ENCODE results near the gene ELK3. TPM values are rescaled to one million over a fixed set of nuclear protein-coding genes. Genes with fewer than 3 reads are reported as not detected.

Gene ELK3
- total and polyA plus RNA-seq, 2 of the 8 experiments (the other 6 are each of a cell fraction or from before 2014, with no cell fraction given): 3.5 to 14.3 TPM

- TF ChIP-seq JUND (IDR thresholded peaks at IDR 0.05; ENCODE audit: low read length) (no peak), SIRT6 (IDR thresholded peaks at IDR 0.05; ENCODE audit: low read length) (no peak), RXRA (IDR thresholded peaks at IDR 0.05; ENCODE audit: insufficient read depth, low read depth, low read length) (no peak), CREB1 (IDR thresholded peaks at IDR 0.05) (no peak), HDAC6 (IDR thresholded peaks at IDR 0.05; ENCODE audit: low read depth, low read length) (no peak), NRF1 (IDR thresholded peaks at IDR 0.05; ENCODE audit: low read depth, low read length) (no peak), SIX5 (IDR thresholded peaks at IDR 0.05; ENCODE audit: low read depth, low read length) (no peak), JUN (IDR thresholded peaks at IDR 0.05; ENCODE audit: low read depth, low read length) (no peak)
Observed at GRCh38 chr12:96170762-96171161, 23.4 kb upstream of the ELK3 start (continued).
